ENCODE data around the gene SUN1. TPM values are rescaled to one million over a fixed set of nuclear protein-coding genes. Genes with fewer than 3 reads are reported as not detected.

Gene SUN1
- total RNA-seq, 1 donor from 2014 or later, result 183 TPM

DNA sequence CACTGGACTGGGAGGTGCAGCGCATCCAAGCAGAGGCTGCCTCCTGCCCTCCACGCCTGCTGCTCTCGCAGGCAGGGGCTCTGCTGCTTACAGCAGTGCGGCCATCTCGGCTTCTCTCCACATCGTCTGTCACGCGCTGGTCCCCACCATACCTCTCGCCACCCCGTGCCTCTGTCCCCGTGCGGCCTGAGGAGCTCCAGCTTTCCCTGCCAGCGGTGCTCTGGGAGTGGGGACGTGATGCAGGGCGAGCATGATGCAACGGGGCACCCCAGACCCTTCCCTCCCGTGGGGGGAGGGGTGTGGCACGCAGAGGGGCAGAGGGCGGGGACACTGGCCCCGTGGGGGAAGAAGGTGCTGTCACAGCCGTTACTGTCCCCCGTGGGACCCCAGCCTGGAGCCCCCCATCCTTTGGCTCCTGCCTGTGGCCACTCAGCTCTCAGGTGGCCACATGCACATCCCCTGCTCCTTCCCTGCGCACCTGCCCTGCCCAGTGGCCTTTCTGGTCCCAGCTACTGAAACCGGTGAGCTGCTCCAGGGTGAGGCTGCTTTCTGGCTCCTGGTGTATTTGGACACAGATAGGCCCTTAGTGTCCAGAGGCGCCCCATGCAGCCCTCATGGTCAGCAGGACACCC is 53.1 kb downstream of the SUN1 start:
- H3K27me3 ChIP-seq (ENCODE audit: low read depth), result no peaks in the 10 kb centered on the region
- H3K9me3 ChIP-seq (replicated peaks), result no peaks in the 10 kb centered on the region
- DNase-seq, result peak; percentile 15
- intact Hi-C loops (cut with micrococcal nuclease), result no loop called here
- H3K36me3 ChIP-seq, result peaks cover 36% of the 10 kb centered on the region
- no peak overlapping the region for H3K4me3 ChIP-seq
- peaks cover 72% of the 10 kb centered on the region for H3K4me1 ChIP-seq
- H3K27ac ChIP-seq (replicated peaks), result no peak overlapping the region
- TF ChIP-seq CTCF (IDR thresholded peaks at IDR 0.05; ENCODE audit: borderline replicate concordance), result no peak

DNA sequence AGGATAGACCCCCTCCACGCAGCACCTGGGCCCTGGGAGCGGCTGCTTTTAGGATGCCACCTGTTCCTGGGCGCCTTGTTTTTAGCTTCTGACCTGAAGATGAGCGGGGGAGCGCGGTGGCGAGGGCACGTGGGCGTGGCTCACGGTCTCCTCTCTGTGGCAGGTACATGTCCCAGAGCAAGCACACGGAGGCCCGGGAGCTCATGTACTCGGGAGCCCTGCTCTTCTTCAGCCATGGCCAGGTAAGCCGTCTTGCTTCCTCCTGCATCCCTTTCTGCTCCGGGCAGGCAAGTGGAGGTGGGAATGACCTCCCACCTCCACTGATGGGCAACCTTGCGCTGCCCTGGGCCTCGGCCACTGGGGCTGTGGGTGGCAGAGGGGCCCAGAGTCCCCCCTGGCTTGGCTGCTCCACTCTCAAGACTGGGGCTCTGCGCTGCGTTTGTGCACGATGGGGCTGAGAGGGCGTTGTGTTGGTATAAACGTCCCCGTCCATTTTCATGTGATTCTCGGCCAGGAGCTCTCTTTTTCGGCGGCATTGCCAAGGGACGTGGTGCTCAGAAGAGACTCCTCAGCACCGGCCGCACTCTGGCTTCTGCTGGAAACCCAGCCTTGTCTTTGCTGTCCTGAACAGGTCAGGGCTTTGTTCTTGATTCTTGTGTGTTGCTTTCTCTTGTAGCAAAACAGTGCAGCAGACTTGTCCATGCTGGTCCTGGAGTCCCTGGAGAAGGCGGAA is 53.8 kb downstream of the SUN1 start:
- H3K4me1 ChIP-seq, result peaks cover 65% of the 10 kb centered on the region
- H3K36me3 ChIP-seq, result peaks cover 43% of the 10 kb centered on the region
- no peaks in the 10 kb centered on the region for H3K9me3 ChIP-seq (replicated peaks)
- intact Hi-C loops (cut with micrococcal nuclease), result no loop called here
- H3K27me3 ChIP-seq (ENCODE audit: low read depth), result no peaks in the 10 kb centered on the region
- H3K27ac ChIP-seq (replicated peaks), result peak overlapping the region; percentile 72
- no peak for TF ChIP-seq CTCF (IDR thresholded peaks at IDR 0.05; ENCODE audit: borderline replicate concordance)
- no peak overlapping the region for H3K4me3 ChIP-seq
- peak; percentile 10 for DNase-seq

DNA sequence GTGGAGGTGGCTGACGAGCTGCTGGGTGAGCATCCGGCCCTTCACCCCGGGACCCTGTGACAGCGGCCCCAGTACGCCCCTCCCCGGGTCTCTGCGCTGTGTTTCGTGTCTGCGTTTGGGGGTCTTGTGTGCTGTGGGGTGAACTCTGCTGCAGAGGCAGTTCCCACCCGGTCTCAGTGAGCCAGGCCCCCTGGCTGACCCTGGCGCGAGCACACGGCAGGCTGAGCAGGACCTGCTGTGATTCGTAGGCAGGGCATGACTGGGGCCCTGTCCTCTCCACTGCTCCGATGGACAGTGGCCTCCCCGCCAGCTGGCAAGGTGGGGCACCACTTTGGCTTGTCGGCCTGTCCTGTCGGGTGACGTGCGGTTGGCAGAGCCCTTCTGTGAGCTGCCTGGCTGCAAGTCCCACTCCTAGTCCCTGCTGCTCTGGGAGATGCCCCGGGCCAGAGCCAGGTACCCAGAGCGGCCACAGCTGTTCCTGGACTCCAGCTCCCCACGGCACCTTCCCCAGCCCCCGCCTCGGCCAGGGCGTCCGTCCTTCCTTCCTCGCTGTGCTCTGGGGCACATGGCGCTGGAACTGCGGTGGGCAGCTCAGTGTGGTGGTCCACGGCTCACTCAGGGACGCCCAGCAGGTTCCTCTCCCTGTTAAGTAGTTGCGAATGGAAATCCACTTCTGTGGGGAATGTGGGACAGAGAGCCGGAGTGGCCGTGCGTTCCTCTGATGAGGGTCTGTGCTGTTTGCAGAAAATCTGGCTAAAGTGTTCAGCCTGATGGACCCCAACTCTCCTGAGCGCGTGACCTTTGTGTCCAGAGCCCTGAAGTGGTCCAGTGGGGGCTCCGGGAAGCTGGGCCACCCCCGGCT is 54.6 kb downstream of the SUN1 start:
- Histone ChIP-seq H3K27me3 (ENCODE audit: low read depth) (no peaks in the 10 kb centered on the region), H3K4me1 (peaks cover 59% of the 10 kb centered on the region), H3K27ac (replicated peaks) (peak overlapping the region; percentile 72), H3K36me3 (peaks cover 51% of the 10 kb centered on the region), H3K4me3 (no peak overlapping the region), H3K9me3 (replicated peaks) (no peaks in the 10 kb centered on the region)
- intact Hi-C loops (cut with micrococcal nuclease), result no loop called here
- DNase-seq, result peak; percentile 85
- no peak for TF ChIP-seq CTCF (IDR thresholded peaks at IDR 0.05; ENCODE audit: borderline replicate concordance)

DNA sequence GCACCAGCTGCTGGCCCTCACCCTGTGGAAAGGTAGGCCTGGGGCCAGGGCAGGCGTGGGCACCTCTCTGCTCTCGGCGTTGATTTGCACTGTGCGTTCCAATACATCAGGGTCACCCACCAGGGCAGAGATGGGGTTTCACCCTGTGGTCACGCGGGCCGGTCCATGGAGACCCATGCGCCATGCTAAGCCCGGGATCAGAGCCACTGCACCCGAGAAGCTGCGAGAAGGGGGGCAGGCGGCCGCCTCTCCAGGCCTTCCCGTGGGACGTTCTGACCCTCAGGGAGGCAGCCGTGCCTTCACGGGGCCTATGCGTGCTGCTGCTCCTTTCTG is 55.2 kb downstream of the SUN1 start:
- H3K27me3 ChIP-seq (ENCODE audit: low read depth), result no peaks in the 10 kb centered on the region
- peaks cover 57% of the 10 kb centered on the region for H3K36me3 ChIP-seq
- H3K4me1 ChIP-seq, result peaks cover 53% of the 10 kb centered on the region
- no peaks in the 10 kb centered on the region for H3K9me3 ChIP-seq (replicated peaks)
- no peak for TF ChIP-seq CTCF (IDR thresholded peaks at IDR 0.05; ENCODE audit: borderline replicate concordance)
- H3K27ac ChIP-seq (replicated peaks), result peak overlapping the region; percentile 72
- peak; percentile 12 for DNase-seq
- H3K4me3 ChIP-seq, result no peak overlapping the region
- intact Hi-C loops (cut with micrococcal nuclease), result no loop called here

- intact Hi-C loops (cut with micrococcal nuclease), result no loop called here
- no peak overlapping the region for H3K27ac ChIP-seq (replicated peaks)
- H3K4me1 ChIP-seq, result peaks cover 44% of the 10 kb centered on the region
- no peaks in the 10 kb centered on the region for H3K27me3 ChIP-seq (ENCODE audit: low read depth)
- no peak overlapping the region for H3K4me3 ChIP-seq
- TF ChIP-seq CTCF (IDR thresholded peaks at IDR 0.05; ENCODE audit: borderline replicate concordance), result no peak
- H3K36me3 ChIP-seq, result peaks cover 60% of the 10 kb centered on the region
- no peaks in the 10 kb centered on the region for H3K9me3 ChIP-seq (replicated peaks)
- peak; percentile 12 for DNase-seq
Observed at GRCh38 chr7:888081-889024, 56.1 kb downstream of the SUN1 start.
